Dendritic cell treated with granulocyte-macrophage colony-stimulating factor and Interleukin-4, amounts not matched to agents 40 ng/mL and 50 ng/mL, for 4 days (primary cell): ENCODE measurements around the gene RNGTT.

ENCODE experiments used
- H3K27ac Mint-ChIP-seq: one replicate; pipeline ENCODE4 v1.8.0; 2022; ENCODE audit warnings: mild to moderate bottlenecking, mixed read lengths
- H3K27me3 Mint-ChIP-seq: one replicate; pipeline ENCODE4 v1.8.0; 2022; ENCODE audit warnings: mild to moderate bottlenecking, mixed read lengths
- H3K36me3 Mint-ChIP-seq: one replicate; pipeline ENCODE4 v1.8.0; 2022; ENCODE audit warnings: low read depth, mixed read lengths
- H3K4me1 Mint-ChIP-seq: one replicate; pipeline ENCODE4 v1.8.0; 2022; ENCODE audit warnings: low read depth, mixed read lengths
- H3K4me3 Mint-ChIP-seq: one replicate; pipeline ENCODE4 v1.8.0; 2022; ENCODE audit warnings: mild to moderate bottlenecking, moderate library complexity, mixed read lengths
- H3K9me3 Mint-ChIP-seq: one replicate; pipeline ENCODE4 v1.8.0; 2022; ENCODE audit warnings: mixed read lengths
- intact Hi-C: fragments of 100-400 bp; cut with micrococcal nuclease; formaldehyde crosslinking; loops from one replicate; pipeline ENCODE4 v1.15.0; 2022

RNGTT gene

DNA sequence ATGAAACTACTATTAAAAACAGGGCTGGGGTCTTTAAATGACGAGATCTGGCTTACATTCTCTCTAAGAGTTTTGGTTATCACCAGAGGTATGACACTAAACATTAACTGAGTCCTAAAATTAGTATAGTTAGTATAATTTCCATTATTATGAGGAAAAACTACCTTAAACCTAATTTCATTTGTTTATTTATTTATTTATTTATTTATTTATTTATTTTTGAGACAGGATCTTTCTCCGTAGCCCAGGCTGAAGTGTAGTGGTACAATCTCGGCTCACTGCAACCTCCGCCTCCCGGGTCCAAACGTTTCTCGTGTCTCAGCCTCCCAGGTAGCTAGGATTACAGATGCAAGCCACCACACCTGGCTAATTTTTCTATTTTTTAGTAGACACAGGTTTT, 85.5 kb downstream of the RNGTT start:
- Mint-ChIP-seq H3K27ac (no peak overlapping the region), H3K36me3 (peaks cover 3% of the 10 kb centered on the region), H3K27me3 (no peaks in the 10 kb centered on the region), H3K4me3 (no peak overlapping the region), H3K9me3 (no peaks in the 10 kb centered on the region), H3K4me1 (no peaks in the 10 kb centered on the region)
- intact Hi-C loops, result no loop called here

DNA sequence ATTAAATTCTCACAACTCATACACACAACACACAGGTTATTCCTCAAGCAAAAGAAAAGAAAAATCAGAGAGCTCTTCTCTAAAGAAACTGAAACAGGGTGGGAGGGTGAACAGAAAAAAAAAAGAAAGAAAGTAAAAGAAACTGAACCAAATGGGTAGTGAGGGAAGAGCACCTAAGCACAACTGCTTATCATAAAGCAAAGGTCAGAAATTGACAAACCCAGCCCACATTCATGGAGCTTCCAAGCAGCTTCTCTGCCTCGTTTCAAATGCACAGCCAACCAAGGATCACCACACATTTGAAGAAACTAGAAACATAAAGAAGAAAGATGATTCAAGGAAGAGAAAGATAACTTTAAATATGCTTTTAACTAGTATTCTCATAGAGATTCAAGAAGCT, 90.5 kb downstream of the RNGTT start:
- no peaks in the 10 kb centered on the region for H3K27me3 Mint-ChIP-seq
- H3K4me3 Mint-ChIP-seq, result no peak overlapping the region
- no peak overlapping the region for H3K27ac Mint-ChIP-seq
- peaks cover 9% of the 10 kb centered on the region for H3K36me3 Mint-ChIP-seq
- H3K4me1 Mint-ChIP-seq, result no peaks in the 10 kb centered on the region
- no peaks in the 10 kb centered on the region for H3K9me3 Mint-ChIP-seq
- intact Hi-C loops, result loop anchor here (5.0 kb wide), 1 partner anchor 1481 kb away; no protein-coding TSS in a partner anchor

GRCh38 chr6:88871498-88871897, 91.9 kb downstream of the RNGTT start:
- Mint-ChIP-seq H3K27me3 (no peaks in the 10 kb centered on the region), H3K9me3 (no peaks in the 10 kb centered on the region), H3K27ac (no peak overlapping the region)

DNA sequence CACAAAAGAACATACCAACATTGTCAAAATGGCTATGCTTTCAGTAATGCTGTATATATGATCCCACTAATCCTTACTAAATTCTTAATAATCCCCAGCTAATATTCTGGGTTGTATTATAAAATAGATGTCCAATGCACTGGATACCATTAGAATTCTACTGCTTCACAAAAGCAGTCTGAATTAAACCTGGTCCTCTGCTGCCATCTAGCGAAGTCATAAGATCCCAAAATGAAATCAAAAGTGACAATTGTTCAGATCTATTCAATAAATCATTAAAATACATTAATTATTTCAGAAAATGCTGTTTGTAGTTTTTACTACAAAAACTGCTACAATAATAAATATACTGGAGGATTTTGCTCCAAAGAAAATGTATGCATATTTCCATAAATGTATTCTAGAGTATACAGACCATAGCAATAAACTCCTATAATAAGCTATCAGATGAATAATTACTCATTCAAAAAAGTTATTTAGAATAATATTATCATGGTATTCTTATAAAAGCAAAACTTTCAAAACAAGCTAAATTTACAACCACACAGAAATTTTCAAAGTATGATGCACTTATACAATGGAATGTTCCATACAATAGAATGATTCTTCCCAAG, 92.6 kb downstream of the RNGTT start:
- no peaks in the 10 kb centered on the region for H3K9me3 Mint-ChIP-seq
- no peak overlapping the region for H3K4me3 Mint-ChIP-seq
- intact Hi-C loops, result loop anchor here (1.0 to 5.0 kb wide), 2 partner anchors 941 to 1479 kb away; no protein-coding TSS in a partner anchor
- H3K4me1 Mint-ChIP-seq, result no peaks in the 10 kb centered on the region
- H3K27me3 Mint-ChIP-seq, result no peaks in the 10 kb centered on the region
- H3K27ac Mint-ChIP-seq, result no peak overlapping the region
- peaks cover 15% of the 10 kb centered on the region for H3K36me3 Mint-ChIP-seq

More at GRCh38 chr6:88871498-88871897, 91.9 kb downstream of the RNGTT start:
- no peak overlapping the region for H3K4me3 Mint-ChIP-seq
- intact Hi-C loops, result loop anchor here (5.0 kb wide), 1 partner anchor 1479 kb away; no protein-coding TSS in a partner anchor
- no peaks in the 10 kb centered on the region for H3K4me1 Mint-ChIP-seq
- peaks cover 15% of the 10 kb centered on the region for H3K36me3 Mint-ChIP-seq

GRCh38 chr6:88869263-88870020, 94.0 kb downstream of the RNGTT start:
- Mint-ChIP-seq H3K27me3 (no peaks in the 10 kb centered on the region), H3K4me3 (no peak overlapping the region), H3K4me1 (no peaks in the 10 kb centered on the region), H3K9me3 (no peaks in the 10 kb centered on the region), H3K36me3 (peaks cover 15% of the 10 kb centered on the region), H3K27ac (no peak overlapping the region)
- intact Hi-C loops, result loop anchor here (1.0 to 10.0 kb wide), 3 partner anchors 939 to 1805 kb away; no protein-coding TSS in a partner anchor

- Mint-ChIP-seq H3K27me3 (no peaks in the 10 kb centered on the region), H3K27ac (no peak overlapping the region), H3K4me3 (no peak overlapping the region), H3K9me3 (no peaks in the 10 kb centered on the region), H3K36me3 (peaks cover 14% of the 10 kb centered on the region), H3K4me1 (no peaks in the 10 kb centered on the region)
- intact Hi-C loops, result loop anchor here (10.0 kb wide), 1 partner anchor 1803 kb away; no protein-coding TSS in a partner anchor
Measured at GRCh38 chr6:88867841-88868731, 95.3 kb downstream of the RNGTT start.

GRCh38 chr6:88866856-88867255, 96.6 kb downstream of the RNGTT start:
- no peaks in the 10 kb centered on the region for H3K9me3 Mint-ChIP-seq

DNA sequence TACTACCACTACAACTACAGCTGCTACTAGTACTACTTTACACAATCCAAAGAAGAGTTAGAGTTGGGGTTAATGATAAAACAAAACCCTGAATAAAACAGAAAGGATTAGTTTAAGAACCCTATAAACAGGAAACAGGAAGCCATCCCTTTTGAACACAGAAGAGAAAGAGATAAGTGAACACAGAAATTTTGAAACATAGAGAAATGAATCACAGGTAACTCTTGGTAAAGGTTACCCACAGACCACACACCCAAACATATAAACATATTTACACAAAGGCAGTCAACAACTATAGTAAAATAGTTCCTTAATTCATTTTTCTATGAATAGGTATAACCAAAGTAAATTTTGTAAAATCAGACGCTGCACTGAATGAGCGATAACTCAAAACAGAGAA, 98.1 kb downstream of the RNGTT start:
- intact Hi-C loops, result loop anchor here (10.0 kb wide), 1 partner anchor 1800 kb away; no protein-coding TSS in a partner anchor
- no peak overlapping the region for H3K27ac Mint-ChIP-seq
- peaks cover 22% of the 10 kb centered on the region for H3K36me3 Mint-ChIP-seq
- H3K4me3 Mint-ChIP-seq, result no peak overlapping the region
- no peaks in the 10 kb centered on the region for H3K9me3 Mint-ChIP-seq
- H3K27me3 Mint-ChIP-seq, result no peaks in the 10 kb centered on the region
- H3K4me1 Mint-ChIP-seq, result no peaks in the 10 kb centered on the region

More at GRCh38 chr6:88866856-88867255, 96.6 kb downstream of the RNGTT start:
- Mint-ChIP-seq H3K36me3 (peaks cover 15% of the 10 kb centered on the region), H3K4me3 (no peak overlapping the region), H3K27ac (no peak overlapping the region), H3K27me3 (no peaks in the 10 kb centered on the region), H3K4me1 (no peaks in the 10 kb centered on the region)
- intact Hi-C loops, result loop anchor here (10.0 kb wide), 1 partner anchor 1802 kb away; no protein-coding TSS in a partner anchor

- Mint-ChIP-seq H3K4me3 (no peak overlapping the region), H3K36me3 (peaks cover 22% of the 10 kb centered on the region), H3K27ac (no peak overlapping the region), H3K27me3 (no peaks in the 10 kb centered on the region), H3K9me3 (no peaks in the 10 kb centered on the region), H3K4me1 (no peaks in the 10 kb centered on the region)
- intact Hi-C loops, result loop anchor here (10.0 kb wide), 1 partner anchor 1800 kb away; no protein-coding TSS in a partner anchor
Measured at GRCh38 chr6:88864359-88865054, 98.9 kb downstream of the RNGTT start.

DNA sequence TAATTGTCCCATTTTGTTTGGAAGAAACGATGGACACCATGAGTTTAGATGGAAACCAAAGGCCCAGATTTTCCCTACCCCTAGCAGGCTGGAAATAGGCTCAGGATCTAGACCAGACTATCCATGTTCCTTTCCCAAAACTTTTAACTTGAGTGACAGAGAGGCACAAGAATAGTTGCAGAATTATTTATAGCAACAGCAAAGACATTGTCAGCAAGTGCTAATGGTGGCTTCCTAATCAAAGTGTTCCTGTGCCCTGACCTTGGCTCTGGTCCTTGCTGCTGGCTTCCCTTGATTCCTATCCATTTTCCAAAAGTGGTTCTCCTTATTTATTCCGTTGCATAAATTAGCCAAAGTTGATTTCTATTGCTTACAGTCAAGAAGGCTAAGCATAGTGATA, 103.1 kb downstream of the RNGTT start:
- H3K4me1 Mint-ChIP-seq, result no peaks in the 10 kb centered on the region
- peaks cover 20% of the 10 kb centered on the region for H3K36me3 Mint-ChIP-seq
- no peak overlapping the region for H3K4me3 Mint-ChIP-seq
- H3K9me3 Mint-ChIP-seq, result no peaks in the 10 kb centered on the region
- intact Hi-C loops, result loop anchor here (10.0 kb wide), 1 partner anchor 1796 kb away; no protein-coding TSS in a partner anchor
- H3K27ac Mint-ChIP-seq, result no peak overlapping the region
- H3K27me3 Mint-ChIP-seq, result no peaks in the 10 kb centered on the region

- intact Hi-C loops, result no loop called here
- no peaks in the 10 kb centered on the region for H3K27me3 Mint-ChIP-seq
- H3K36me3 Mint-ChIP-seq, result peaks cover 27% of the 10 kb centered on the region
- no peak overlapping the region for H3K4me3 Mint-ChIP-seq
- H3K4me1 Mint-ChIP-seq, result no peaks in the 10 kb centered on the region
- no peaks in the 10 kb centered on the region for H3K9me3 Mint-ChIP-seq
- H3K27ac Mint-ChIP-seq, result no peak overlapping the region
Measured at GRCh38 chr6:88858455-88858854, 105.0 kb downstream of the RNGTT start.

DNA sequence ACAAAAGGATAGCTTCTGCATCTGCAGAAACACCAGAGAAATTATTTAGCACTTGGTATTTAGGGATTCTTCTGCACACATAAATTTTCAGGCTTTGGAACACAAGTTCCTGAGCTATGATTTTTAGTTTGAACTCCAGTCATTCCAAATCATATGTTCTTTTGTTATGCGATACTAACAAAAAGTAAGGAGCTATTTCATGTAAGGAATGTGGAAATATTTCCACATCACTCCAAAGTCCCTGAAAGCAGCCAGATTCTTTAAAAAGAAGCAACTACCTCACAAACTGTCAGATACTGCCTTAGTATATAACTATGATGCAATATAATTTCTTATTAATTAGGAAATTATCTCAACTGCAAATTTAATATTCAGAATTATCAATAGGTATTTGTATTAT, 106.9 kb downstream of the RNGTT start:
- no peak overlapping the region for H3K4me3 Mint-ChIP-seq
- H3K4me1 Mint-ChIP-seq, result no peaks in the 10 kb centered on the region
- no peaks in the 10 kb centered on the region for H3K9me3 Mint-ChIP-seq
- no peaks in the 10 kb centered on the region for H3K27me3 Mint-ChIP-seq
- peaks cover 18% of the 10 kb centered on the region for H3K36me3 Mint-ChIP-seq
- intact Hi-C loops, result no loop called here
- H3K27ac Mint-ChIP-seq, result no peak overlapping the region

GRCh38 chr6:88855541-88856147, 107.8 kb downstream of the RNGTT start:
- intact Hi-C loops, result no loop called here
- Mint-ChIP-seq H3K36me3 (peaks cover 12% of the 10 kb centered on the region), H3K9me3 (no peaks in the 10 kb centered on the region), H3K27ac (no peak overlapping the region), H3K4me3 (no peak overlapping the region), H3K27me3 (no peaks in the 10 kb centered on the region), H3K4me1 (no peaks in the 10 kb centered on the region)
